Ascending aorta (tissue), 2 donors: Measurements from ENCODE around the gene AUTS2. TPM values are rescaled to one million over a fixed set of nuclear protein-coding genes. Genes with fewer than 3 reads are reported as not detected.

Experiments
- DNase-seq, 2 donors: peaks; one replicate each; pipeline ENCODE4 v3.0.0-alpha.2; 2019; ENCODE audit warnings: low spot score in 2 of 2
- H3K27ac ChIP-seq, 2 donors: fragments of 200-600 bp; sonication (generic); one replicate each; pipeline ENCODE4 v1.5.1; 2016 to 2017; ENCODE audit warnings: mild to moderate bottlenecking in 1 of 2
- H3K27me3 ChIP-seq: fragments of 200-600 bp; sonication (generic); one replicate; pipeline ENCODE4 v1.5.1; 2017
- H3K36me3 ChIP-seq, 2 donors: fragments of 200-600 bp; sonication (generic); one replicate each; pipeline ENCODE4 v1.5.1; 2016
- H3K4me1 ChIP-seq, 2 donors: fragments of 200-600 bp; sonication (generic); one replicate each; pipeline ENCODE4 v1.5.1; 2016 to 2017; ENCODE audit warnings: mild to moderate bottlenecking in 1 of 2
- H3K4me3 ChIP-seq, 2 donors: fragments of 200-600 bp; sonication (generic); one replicate each; pipeline ENCODE4 v1.5.1; 2016 to 2017; ENCODE audit warnings: mild to moderate bottlenecking in 1 of 2
- H3K9me3 ChIP-seq, 2 donors: fragments of 200-600 bp; sonication (generic); one replicate each; pipeline ENCODE4 v1.5.1; 2016
- intact Hi-C: fragments of 100-400 bp; cut with DNase I; formaldehyde crosslinking; loops from one replicate; pipeline ENCODE4 v1.15.1; 2023
- total RNA-seq: library from RNA; depleted of rRNA; stranded (reverse); fragments of >200 nt; gene quantifications from one replicate; pipeline ENCODE4 v1.1.0, GENCODE V29; 2016
- TF ChIP-seq, protein P1 (sequence below), 3 experiments: fragments of 200-600 bp in 2 of 3; fragments of 450-650 bp in 1 of 3; sonication (generic) in 2 of 3; IDR thresholded peaks; one replicate each; pipeline ENCODE4 v1.5.1; 2016 to 2019; ENCODE audit warnings: antibody characterized with exemption in 3 of 3, mild to moderate bottlenecking in 1 of 3, moderate library complexity in 1 of 3

The AUTS2 gene
- total RNA-seq, 1 donor from 2014 or later, result 90.4 TPM

DNA sequence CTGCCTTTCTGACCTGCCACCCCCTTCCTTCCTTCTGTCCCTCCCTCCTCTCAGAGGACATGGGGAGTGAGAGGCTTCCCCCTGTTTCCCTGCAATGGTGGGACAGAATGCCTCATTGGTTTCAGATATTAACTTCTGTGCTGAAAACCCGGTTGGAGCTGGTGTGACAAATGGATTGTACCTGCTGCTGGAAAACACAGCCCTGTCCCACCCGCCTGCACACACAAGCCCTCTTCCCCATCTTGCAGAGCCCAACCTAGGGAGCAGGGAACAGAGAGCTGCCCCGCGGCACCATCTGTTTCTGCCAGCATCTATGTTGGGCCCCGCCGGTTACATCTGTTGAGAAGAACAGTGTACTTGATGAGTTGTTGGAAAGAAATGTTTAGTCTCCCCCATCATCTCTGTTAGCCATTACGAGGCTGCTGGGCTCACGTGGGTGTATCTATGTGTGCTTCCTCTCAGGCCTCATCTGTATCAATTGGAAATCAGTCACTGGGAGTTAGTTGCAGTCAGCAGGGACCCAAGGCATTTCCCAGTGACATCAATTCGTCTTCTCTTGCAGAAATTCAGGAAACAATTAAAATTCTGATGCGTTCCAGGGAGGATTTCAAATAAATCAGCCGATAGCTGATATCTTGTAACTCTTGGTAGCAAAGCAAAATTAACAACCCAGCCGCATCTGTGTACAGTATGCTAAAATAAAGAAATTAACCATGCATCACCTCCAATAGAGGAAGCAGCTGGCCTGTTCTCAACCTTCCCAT, 808.1 kb downstream of the AUTS2 start:
- Histone ChIP-seq H3K36me3 (no peaks in the 10 kb centered on the region), H3K4me3 (no peak overlapping the region), H3K27ac (no peak overlapping the region), H3K9me3 (no peaks in the 10 kb centered on the region), H3K4me1 (no peaks in the 10 kb centered on the region), H3K27me3 (no peaks in the 10 kb centered on the region)
- no peak for DNase-seq
- intact Hi-C loops, result no loop called here
- TF ChIP-seq, protein P1, sequence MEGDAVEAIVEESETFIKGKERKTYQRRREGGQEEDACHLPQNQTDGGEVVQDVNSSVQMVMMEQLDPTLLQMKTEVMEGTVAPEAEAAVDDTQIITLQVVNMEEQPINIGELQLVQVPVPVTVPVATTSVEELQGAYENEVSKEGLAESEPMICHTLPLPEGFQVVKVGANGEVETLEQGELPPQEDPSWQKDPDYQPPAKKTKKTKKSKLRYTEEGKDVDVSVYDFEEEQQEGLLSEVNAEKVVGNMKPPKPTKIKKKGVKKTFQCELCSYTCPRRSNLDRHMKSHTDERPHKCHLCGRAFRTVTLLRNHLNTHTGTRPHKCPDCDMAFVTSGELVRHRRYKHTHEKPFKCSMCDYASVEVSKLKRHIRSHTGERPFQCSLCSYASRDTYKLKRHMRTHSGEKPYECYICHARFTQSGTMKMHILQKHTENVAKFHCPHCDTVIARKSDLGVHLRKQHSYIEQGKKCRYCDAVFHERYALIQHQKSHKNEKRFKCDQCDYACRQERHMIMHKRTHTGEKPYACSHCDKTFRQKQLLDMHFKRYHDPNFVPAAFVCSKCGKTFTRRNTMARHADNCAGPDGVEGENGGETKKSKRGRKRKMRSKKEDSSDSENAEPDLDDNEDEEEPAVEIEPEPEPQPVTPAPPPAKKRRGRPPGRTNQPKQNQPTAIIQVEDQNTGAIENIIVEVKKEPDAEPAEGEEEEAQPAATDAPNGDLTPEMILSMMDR (IDR thresholded peaks at IDR 0.05), result no peak

DNA sequence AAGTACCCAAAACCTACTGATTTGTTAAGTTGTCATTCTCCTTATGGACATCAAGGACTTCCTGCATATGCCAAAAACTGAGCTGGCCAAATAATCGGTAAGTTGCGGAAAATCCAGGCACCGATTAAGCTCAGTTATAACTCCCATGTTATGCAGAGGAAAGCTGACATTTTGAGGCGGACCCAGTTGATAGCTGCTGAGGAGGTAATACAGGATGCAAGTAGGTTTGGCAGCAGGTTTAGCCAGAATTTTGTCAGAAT, 808.6 kb downstream of the AUTS2 start:
- TF ChIP-seq, protein P1 (IDR thresholded peaks at IDR 0.05), result no peak

DNA sequence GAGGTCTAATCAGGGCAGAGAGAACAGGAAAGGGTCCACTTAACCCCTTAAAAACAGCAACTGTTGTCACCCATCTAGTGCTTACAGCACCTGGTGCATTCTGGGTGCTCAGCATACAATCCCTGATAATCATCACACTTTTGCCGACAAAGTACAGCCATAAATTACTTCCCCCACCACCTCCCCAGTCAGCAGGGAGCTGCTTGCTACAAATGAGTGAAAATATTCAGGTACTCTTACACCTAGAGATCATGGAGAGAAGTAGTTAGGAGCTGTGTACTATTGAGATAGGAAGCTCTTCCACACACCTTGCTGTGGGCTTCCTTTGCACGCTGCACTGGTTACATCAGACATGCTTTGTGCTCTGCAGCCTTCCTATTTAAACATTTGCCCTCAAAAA, 810.2 kb downstream of the AUTS2 start:
- Histone ChIP-seq H3K27ac (no peak overlapping the region), H3K36me3 (no peaks in the 10 kb centered on the region), H3K4me3 (no peak overlapping the region), H3K4me1 (no peaks in the 10 kb centered on the region), H3K9me3 (no peaks in the 10 kb centered on the region), H3K27me3 (no peaks in the 10 kb centered on the region)
- intact Hi-C loops, result no loop called here
- TF ChIP-seq, protein P1 (IDR thresholded peaks at IDR 0.05), result no peak
- no peak for DNase-seq

More for the DNA sequence above, 808.6 kb downstream of the AUTS2 start:
- no peak overlapping the region for H3K4me3 ChIP-seq
- H3K27ac ChIP-seq, result no peak overlapping the region
- H3K36me3 ChIP-seq, result no peaks in the 10 kb centered on the region
- no peaks in the 10 kb centered on the region for H3K27me3 ChIP-seq
- no peaks in the 10 kb centered on the region for H3K9me3 ChIP-seq
- DNase-seq, result no peak
- intact Hi-C loops, result no loop called here
- no peaks in the 10 kb centered on the region for H3K4me1 ChIP-seq

DNA sequence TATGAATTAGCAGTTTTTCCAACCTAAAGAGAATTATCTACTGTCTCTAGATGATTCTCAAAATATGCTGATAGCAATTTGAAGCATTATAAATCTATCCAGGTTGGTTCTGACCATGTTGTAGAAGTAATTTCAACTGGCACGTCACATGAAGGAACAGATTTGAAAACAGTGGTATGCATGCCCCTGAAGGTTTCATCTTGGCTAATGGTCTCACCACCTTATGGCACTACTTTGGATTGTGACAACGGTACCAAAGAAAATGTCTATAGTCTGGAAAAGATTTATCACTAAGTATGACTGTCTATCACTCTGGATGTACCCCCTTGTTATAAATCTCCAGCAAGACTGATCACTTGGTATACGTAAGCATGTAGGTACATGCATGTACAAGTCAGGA, 810.6 kb downstream of the AUTS2 start:
- Histone ChIP-seq H3K4me1 (no peaks in the 10 kb centered on the region), H3K27ac (no peak overlapping the region), H3K4me3 (no peak overlapping the region), H3K9me3 (no peaks in the 10 kb centered on the region), H3K27me3 (no peaks in the 10 kb centered on the region), H3K36me3 (no peaks in the 10 kb centered on the region)
- DNase-seq, result no peak
- intact Hi-C loops, result no loop called here
- TF ChIP-seq, protein P1 (IDR thresholded peaks at IDR 0.05), result no peak

DNA sequence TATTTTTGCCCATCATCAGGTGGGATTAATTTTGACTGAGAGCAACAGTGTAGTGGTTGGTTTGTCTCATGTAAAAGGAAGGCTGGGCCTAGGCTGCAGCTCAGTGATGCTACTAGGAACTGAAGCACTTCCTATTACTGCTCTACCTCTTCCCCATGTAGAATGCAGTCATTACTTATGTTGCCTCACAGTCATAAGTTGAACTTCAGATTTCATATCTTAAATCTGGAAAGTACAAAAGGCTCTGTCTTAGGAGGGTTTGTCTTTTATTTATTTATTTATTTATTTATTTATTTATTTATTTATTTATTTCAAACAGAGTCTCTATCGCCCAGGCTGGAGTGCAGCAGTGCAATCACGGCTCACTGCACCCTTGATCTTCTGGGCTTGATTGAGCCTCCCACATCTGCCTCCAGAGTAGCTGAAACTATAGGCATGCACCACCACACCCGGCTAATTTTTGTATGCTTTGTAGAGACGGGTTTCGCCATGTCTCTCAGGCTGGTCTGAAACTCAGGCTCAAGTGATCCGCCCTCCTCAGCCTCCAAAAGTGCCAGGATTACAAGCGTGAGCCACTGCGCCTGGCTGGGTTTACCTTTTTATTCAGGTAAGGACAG, 812.0 kb downstream of the AUTS2 start:
- H3K27ac ChIP-seq, result no peak overlapping the region
- TF ChIP-seq, protein P1 (IDR thresholded peaks at IDR 0.05), result no peak
- no peak for DNase-seq
- H3K36me3 ChIP-seq, result no peaks in the 10 kb centered on the region
- H3K9me3 ChIP-seq, result no peaks in the 10 kb centered on the region
- H3K4me1 ChIP-seq, result no peaks in the 10 kb centered on the region
- intact Hi-C loops, result no loop called here
- no peaks in the 10 kb centered on the region for H3K27me3 ChIP-seq
- no peak overlapping the region for H3K4me3 ChIP-seq
